ENCODE measurements around the gene RAD51B.

DNA sequence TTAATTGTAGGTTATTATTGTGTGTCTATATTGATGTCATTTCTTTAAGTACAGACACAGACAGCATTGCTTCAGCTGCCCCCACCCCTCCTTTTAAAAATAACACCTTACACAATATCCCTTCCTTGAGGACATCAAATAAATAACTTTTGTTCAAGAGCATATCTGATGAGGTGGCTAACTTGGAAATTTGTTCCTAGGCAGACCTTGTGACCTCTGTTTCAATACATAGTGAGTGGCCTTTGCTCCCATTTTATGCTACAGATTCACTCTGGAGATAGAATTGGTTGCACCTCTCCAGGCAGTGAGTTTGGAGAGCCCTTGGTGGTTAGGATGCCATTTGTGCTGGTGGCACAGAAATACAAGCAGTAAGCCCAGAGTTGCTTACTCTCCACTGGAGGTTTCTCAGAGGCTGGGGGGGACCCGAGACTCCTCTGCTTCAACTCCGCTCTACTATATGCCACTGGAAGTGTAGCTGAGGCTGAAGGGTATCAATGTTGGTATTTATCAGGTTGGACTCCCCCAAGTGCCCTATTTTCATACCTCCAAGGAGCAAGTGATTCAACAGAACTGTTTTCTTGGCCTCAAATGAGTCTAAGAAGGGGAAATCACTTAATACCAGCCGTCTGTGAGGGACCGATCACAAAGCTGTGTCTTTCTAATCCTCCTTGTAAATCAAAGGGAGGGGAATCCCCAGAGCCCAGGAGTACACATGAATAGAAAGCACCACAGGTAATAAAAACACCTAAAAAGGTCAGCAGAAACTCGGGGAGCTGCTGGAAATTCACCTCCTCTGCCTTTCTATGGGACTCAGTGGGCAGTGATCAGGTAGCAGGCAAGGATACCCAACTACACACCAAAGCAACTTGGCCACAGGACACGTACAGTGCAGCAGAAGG is 463.1 kb downstream of the RAD51B start:
- TF ChIP-seq, protein P1, sequence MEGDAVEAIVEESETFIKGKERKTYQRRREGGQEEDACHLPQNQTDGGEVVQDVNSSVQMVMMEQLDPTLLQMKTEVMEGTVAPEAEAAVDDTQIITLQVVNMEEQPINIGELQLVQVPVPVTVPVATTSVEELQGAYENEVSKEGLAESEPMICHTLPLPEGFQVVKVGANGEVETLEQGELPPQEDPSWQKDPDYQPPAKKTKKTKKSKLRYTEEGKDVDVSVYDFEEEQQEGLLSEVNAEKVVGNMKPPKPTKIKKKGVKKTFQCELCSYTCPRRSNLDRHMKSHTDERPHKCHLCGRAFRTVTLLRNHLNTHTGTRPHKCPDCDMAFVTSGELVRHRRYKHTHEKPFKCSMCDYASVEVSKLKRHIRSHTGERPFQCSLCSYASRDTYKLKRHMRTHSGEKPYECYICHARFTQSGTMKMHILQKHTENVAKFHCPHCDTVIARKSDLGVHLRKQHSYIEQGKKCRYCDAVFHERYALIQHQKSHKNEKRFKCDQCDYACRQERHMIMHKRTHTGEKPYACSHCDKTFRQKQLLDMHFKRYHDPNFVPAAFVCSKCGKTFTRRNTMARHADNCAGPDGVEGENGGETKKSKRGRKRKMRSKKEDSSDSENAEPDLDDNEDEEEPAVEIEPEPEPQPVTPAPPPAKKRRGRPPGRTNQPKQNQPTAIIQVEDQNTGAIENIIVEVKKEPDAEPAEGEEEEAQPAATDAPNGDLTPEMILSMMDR (IDR thresholded peaks at IDR 0.05), result no peak
- TF ChIP-seq EP300 (IDR thresholded peaks at IDR 0.05), result no peak
- no peak for TF ChIP-seq POLR2A (IDR thresholded peaks at IDR 0.05)
